HuH-7 (cell line): ENCODE results near the gene CRHBP.

ENCODE experiments used
- DNase-seq: peaks from one replicate; pipeline ENCODE4 v3.0.0; 2011; ENCODE audit warnings: low spot score

Gene CRHBP

GRCh38 chr5:77015938-77016569, 63.2 kb downstream of the CRHBP start:
- DNase-seq: no peak

GRCh38 chr5:77016962-77017361, 64.1 kb downstream of the CRHBP start:
- DNase-seq: no peak

- no peak for DNase-seq
Measured at GRCh38 chr5:77017668-77018067, 64.8 kb downstream of the CRHBP start.
